Ascending aorta (tissue), 2 donors: ENCODE data around the gene ATG4A. TPM values are rescaled to one million over a fixed set of nuclear protein-coding genes. Genes with fewer than 3 reads are reported as not detected.

ENCODE experiments used
- DNase-seq, 2 donors: peaks; one replicate each; pipeline ENCODE4 v3.0.0-alpha.2; 2019; ENCODE audit warnings: low spot score in 2 of 2
- H3K27ac ChIP-seq, 2 donors: fragments of 200-600 bp; sonication (generic); one replicate each; pipeline ENCODE4 v1.5.1; 2016 to 2017; ENCODE audit warnings: mild to moderate bottlenecking in 1 of 2
- H3K27me3 ChIP-seq: fragments of 200-600 bp; sonication (generic); one replicate; pipeline ENCODE4 v1.5.1; 2017
- H3K36me3 ChIP-seq, 2 donors: fragments of 200-600 bp; sonication (generic); one replicate each; pipeline ENCODE4 v1.5.1; 2016
- H3K4me1 ChIP-seq, 2 donors: fragments of 200-600 bp; sonication (generic); one replicate each; pipeline ENCODE4 v1.5.1; 2016 to 2017; ENCODE audit warnings: mild to moderate bottlenecking in 1 of 2
- H3K4me3 ChIP-seq, 2 donors: fragments of 200-600 bp; sonication (generic); one replicate each; pipeline ENCODE4 v1.5.1; 2016 to 2017; ENCODE audit warnings: mild to moderate bottlenecking in 1 of 2
- H3K9me3 ChIP-seq, 2 donors: fragments of 200-600 bp; sonication (generic); one replicate each; pipeline ENCODE4 v1.5.1; 2016
- intact Hi-C: fragments of 100-400 bp; cut with DNase I; formaldehyde crosslinking; loops from one replicate; pipeline ENCODE4 v1.15.1; 2023
- total RNA-seq: library from RNA; depleted of rRNA; stranded (reverse); fragments of >200 nt; gene quantifications from one replicate; pipeline ENCODE4 v1.1.0, GENCODE V29; 2016
- TF ChIP-seq, protein P1 (sequence below), 3 experiments: fragments of 200-600 bp in 2 of 3; fragments of 450-650 bp in 1 of 3; sonication (generic) in 2 of 3; IDR thresholded peaks; one replicate each; pipeline ENCODE4 v1.5.1; 2016 to 2019; ENCODE audit warnings: antibody characterized with exemption in 3 of 3, mild to moderate bottlenecking in 1 of 3, moderate library complexity in 1 of 3

The ATG4A gene
- 15.0 TPM for total RNA-seq

DNA sequence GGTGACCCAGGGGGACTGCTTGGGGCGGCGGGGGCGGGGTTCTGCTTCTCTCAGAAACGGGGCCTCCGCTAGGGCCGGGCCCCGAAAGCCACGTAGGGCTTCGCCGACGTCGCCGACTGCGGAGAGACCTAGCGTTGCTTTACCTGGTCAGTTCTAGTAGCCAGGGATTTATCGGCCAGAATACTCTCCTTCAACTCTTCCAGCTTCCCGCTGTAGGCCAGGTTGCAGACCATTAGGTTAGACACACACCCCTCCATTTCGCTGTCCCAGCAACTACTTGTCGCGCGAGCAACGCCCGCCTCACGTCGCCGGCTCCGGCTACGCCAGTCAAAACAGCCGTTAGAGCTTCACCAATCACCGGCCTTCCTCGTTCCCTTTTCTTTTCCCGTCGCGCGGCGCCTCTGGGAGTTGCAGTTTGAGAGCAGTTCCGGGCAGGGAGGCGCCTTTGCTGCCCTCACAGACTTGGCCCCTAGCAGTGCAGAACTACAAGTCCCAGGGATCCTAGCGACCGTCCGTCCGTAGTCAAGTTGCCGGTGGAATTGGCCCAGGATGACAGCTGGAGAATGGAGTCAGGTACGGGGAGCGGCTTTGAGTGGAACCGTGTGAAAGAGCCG, at the start of gene ATG4A, which contains the start of gene PSMD10:
Gene ATG4A, plus strand, starts transcription at position 515 of the 614 bp plus-strand sequence. Its CDS starts 49 bp downstream, at position 564.
Gene PSMD10, minus strand, starts transcription at position 279 of the 614 bp plus-strand sequence. Its CDS starts 22 bp downstream, at position 257.
- TF ChIP-seq, protein P1, sequence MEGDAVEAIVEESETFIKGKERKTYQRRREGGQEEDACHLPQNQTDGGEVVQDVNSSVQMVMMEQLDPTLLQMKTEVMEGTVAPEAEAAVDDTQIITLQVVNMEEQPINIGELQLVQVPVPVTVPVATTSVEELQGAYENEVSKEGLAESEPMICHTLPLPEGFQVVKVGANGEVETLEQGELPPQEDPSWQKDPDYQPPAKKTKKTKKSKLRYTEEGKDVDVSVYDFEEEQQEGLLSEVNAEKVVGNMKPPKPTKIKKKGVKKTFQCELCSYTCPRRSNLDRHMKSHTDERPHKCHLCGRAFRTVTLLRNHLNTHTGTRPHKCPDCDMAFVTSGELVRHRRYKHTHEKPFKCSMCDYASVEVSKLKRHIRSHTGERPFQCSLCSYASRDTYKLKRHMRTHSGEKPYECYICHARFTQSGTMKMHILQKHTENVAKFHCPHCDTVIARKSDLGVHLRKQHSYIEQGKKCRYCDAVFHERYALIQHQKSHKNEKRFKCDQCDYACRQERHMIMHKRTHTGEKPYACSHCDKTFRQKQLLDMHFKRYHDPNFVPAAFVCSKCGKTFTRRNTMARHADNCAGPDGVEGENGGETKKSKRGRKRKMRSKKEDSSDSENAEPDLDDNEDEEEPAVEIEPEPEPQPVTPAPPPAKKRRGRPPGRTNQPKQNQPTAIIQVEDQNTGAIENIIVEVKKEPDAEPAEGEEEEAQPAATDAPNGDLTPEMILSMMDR (IDR thresholded peaks at IDR 0.05), result no peak
- peaks cover 3 to 5% of the 10 kb centered on the region in 2 donors for H3K36me3 ChIP-seq
- H3K4me1 ChIP-seq, result no peaks in the 10 kb centered on the region
- peak within 1 kb of the TSS; percentile 62 to 80 for H3K27ac ChIP-seq
- H3K4me3 ChIP-seq, result peak within 1 kb of the TSS; percentile 51 to 77
- intact Hi-C loops, result loop anchor here (2.0 to 5.0 kb wide), 7 partner anchors 264 to 1446 kb away; partner anchors contain the start of genes COL4A5, COL4A6, MID2 and MORC4
- no peaks in the 10 kb centered on the region for H3K27me3 ChIP-seq
- DNase-seq, result peak; percentile 87 to 96
- H3K9me3 ChIP-seq, result no peaks in the 10 kb centered on the region

- TF ChIP-seq, protein P1 (IDR thresholded peaks at IDR 0.05), result no peak
- no peaks in the 10 kb centered on the region for H3K4me1 ChIP-seq
- no peaks in the 10 kb centered on the region for H3K27me3 ChIP-seq
- no peaks in the 10 kb centered on the region for H3K36me3 ChIP-seq
- DNase-seq, result no peak
- no peak within 1 kb of the TSS for H3K27ac ChIP-seq
- intact Hi-C loops, result no loop called here
- no peaks in the 10 kb centered on the region for H3K9me3 ChIP-seq
- H3K4me3 ChIP-seq, result no peak within 1 kb of the TSS
Measured at GRCh38 chrX:108044554-108045256, 46.9 kb upstream of the ATG4A start, which contains the start of gene VSIG1. VSIG1 (plus strand) TSS chrX:108045065; CDS start chrX:108045131, 66 bp downstream.

- Histone ChIP-seq H3K4me3 (no peak overlapping the region), H3K9me3 (no peaks in the 10 kb centered on the region), H3K36me3 (no peaks in the 10 kb centered on the region), H3K4me1 (no peaks in the 10 kb centered on the region), H3K27ac (no peak overlapping the region), H3K27me3 (no peaks in the 10 kb centered on the region)
- intact Hi-C loops, result no loop called here
- no peak for DNase-seq
- TF ChIP-seq, protein P1 (IDR thresholded peaks at IDR 0.05), result no peak
Measured at GRCh38 chrX:108049649-108050048, 41.9 kb upstream of the ATG4A start.

GRCh38 chrX:108053218-108053617, 38.4 kb upstream of the ATG4A start:
- Histone ChIP-seq H3K36me3 (no peaks in the 10 kb centered on the region), H3K27me3 (no peaks in the 10 kb centered on the region), H3K4me1 (no peaks in the 10 kb centered on the region), H3K4me3 (no peak overlapping the region), H3K9me3 (no peaks in the 10 kb centered on the region), H3K27ac (no peak overlapping the region)
- TF ChIP-seq, protein P1 (IDR thresholded peaks at IDR 0.05), result no peak
- no peak for DNase-seq
- intact Hi-C loops, result no loop called here

DNA sequence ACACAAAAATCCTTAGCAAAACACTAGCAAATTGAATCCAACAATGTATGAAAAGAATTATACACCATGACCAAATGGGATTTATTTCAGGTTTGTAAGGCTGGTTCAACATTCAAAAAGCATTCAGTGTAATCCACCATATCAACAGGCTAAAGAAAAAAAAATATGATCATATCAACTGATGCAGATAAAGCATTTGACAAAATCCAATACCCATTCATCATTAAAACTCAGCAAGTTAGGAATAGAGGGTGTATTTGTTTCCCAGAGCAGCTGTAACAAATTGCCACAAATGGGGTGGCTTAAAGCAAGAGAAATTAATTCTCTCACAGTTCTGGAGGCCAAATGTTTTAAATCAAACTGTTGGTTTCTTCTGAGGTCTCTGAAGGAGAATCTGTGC, 36.0 kb upstream of the ATG4A start:
- no peak for DNase-seq
- H3K36me3 ChIP-seq, result no peaks in the 10 kb centered on the region
- intact Hi-C loops, result no loop called here
- no peak overlapping the region for H3K27ac ChIP-seq
- H3K27me3 ChIP-seq, result no peaks in the 10 kb centered on the region
- no peak overlapping the region for H3K4me3 ChIP-seq
- no peaks in the 10 kb centered on the region for H3K4me1 ChIP-seq
- H3K9me3 ChIP-seq, result no peaks in the 10 kb centered on the region
- TF ChIP-seq, protein P1 (IDR thresholded peaks at IDR 0.05), result no peak
